ENCODE measurements around the gene DOCK10.

GRCh38 chr2:224890372-224890771 is 151.9 kb downstream of the DOCK10 start:
- TF ChIP-seq CTCF (optimal IDR thresholded peaks at IDR 0.05 in 1 of 3, IDR thresholded peaks at IDR 0.05 in 1 of 3, conservative IDR thresholded peaks at IDR 0.05 in 1 of 3; ENCODE audit: extremely low read depth in 1 of 3, insufficient read depth in 2 of 3, low read length in 3 of 3), result no peak
- no peak for TF ChIP-seq EZH2 (IDR thresholded peaks at IDR 0.05; ENCODE audit: low read length)
